HG02588 (cell line): ENCODE data around the gene IMPACT.

Experiments
- ATAC-seq: cut with Tn5 transposase; IDR thresholded peaks from one replicate; pipeline ENCODE4 v1.9.1; 2021; ENCODE audit warnings: mild to moderate bottlenecking, moderate library complexity; ENCODE audit not compliant: unreplicated experiment

IMPACT gene, protein sequence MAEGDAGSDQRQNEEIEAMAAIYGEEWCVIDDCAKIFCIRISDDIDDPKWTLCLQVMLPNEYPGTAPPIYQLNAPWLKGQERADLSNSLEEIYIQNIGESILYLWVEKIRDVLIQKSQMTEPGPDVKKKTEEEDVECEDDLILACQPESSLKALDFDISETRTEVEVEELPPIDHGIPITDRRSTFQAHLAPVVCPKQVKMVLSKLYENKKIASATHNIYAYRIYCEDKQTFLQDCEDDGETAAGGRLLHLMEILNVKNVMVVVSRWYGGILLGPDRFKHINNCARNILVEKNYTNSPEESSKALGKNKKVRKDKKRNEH

GRCh38 chr18:24426398-24427294, at the start of gene IMPACT:
TSS of gene IMPACT (plus strand) at chr18:24426670. CDS start at chr18:24426757, 87 bp downstream.
- peak; percentile 89 for ATAC-seq

DNA sequence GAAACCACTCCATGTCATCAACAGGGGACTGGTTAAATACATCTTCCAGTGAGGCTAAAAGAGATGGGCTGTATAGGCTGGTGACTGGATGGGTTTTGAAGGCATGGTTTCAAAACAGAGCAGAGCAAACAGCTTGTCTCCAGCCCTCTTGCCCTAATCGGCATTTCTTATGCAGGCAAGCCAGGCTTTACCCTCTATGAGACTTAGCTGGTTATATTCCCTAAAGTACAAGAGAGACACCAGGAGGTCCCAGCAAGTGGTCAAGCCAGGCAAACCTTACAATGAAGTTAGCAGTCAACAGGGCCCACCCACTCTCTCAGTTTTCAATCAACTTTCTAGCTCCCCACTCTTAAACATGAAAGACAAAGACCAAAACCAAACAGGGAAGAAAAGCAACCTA, 47.9 kb upstream of the IMPACT start:
- no peak for ATAC-seq

GRCh38 chr18:24380163-24380747, 46.2 kb upstream of the IMPACT start:
- ATAC-seq, result no peak

GRCh38 chr18:24381126-24381525, 45.3 kb upstream of the IMPACT start:
- no peak for ATAC-seq

GRCh38 chr18:24386681-24387080, 39.8 kb upstream of the IMPACT start:
- ATAC-seq, result no peak

DNA sequence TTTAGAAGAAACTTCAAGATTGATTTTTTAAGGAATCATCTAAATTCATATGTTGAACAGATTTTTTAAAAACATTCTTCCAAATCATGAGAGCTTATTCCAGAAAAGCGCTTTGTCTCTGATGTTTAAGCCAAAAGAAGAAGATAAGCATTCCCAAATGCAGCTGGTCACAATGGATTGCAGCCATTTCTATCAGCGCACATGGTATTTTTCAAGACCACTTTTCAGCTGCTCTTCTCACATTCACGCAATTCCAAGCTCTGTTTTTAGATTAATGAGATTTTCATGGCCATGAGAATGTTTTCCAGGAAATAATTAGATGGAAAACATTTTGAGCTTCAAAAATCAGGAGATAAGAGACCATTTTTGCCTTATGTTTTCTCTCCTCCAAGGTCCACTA, 37.5 kb upstream of the IMPACT start:
- ATAC-seq, result no peak

- ATAC-seq, result no peak
These were observed 31.2 kb upstream of the IMPACT start for GRCh38 chr18:24395049-24395795.

DNA sequence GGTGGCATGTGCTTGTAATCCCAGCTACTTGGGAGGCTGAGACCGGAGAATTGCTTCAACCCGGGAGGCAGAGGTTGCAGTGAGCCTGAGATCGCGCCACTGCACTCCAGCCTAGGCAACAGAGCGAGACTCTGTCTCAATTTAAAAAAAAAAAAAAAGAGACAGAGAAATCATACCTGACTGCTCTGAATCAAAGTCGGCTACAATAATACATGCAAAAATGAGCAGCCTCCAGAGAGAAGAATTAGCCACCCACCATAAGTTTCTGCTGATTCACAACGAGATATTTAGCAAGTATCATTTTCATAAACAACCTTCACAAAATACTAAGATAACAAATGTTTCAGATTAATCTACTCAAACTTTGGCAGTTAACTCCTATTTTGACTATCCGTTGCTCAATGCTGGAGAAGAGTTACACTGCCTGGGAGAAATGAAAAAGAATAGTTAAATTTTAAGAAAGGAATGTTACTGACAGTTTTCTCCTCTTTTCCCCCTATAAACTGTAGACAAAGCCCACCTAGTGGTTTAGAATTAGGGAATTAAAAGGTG, 30.3 kb upstream of the IMPACT start:
- no peak for ATAC-seq

- peak; percentile 28 for ATAC-seq
These were observed 29.3 kb upstream of the IMPACT start for GRCh38 chr18:24397131-24397693.

DNA sequence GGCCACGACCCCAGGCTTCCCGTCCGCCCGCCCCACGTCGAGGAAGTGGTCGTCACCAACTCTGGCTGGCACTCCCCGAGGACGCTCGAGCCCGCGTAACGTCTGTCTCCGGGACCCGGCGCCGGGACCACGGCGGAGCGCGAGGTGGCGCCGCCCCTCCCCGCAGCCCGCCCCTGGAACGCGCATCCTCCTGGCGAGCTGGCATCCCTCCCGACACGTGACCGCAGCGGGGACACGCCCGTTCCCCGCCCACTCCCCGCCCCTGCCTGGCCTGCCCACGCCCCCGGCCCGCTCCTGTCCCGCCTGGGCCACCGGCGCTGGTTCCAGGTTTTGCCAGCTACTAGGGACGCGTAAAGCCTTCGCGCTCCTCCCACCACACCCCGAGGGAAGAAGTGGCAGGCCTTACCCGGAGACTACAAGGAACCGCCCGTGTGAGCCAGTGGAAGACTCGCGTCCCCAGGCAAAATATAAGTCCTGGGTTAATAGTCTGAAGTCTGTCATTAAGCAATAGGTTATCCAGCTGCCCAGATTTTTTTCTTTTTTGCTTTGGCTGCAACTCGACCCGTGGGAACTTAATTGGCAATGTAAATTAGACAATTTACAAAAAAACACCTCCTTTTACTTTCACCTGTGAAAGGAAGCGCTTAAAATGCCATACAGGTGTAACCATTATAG, 28.6 kb upstream of the IMPACT start, which contains the start of gene OSBPL1A:
Gene OSBPL1A, minus strand, starts transcription at position 131 of the 675 bp plus-strand sequence. CDS start 20,291 bp downstream, outside the sequence.
- ATAC-seq, result peak; percentile 72

- no peak for ATAC-seq
These were observed 27.9 kb upstream of the IMPACT start for GRCh38 chr18:24398540-24398939.

GRCh38 chr18:24400587-24400986, 25.9 kb upstream of the IMPACT start:
- no peak for ATAC-seq

DNA sequence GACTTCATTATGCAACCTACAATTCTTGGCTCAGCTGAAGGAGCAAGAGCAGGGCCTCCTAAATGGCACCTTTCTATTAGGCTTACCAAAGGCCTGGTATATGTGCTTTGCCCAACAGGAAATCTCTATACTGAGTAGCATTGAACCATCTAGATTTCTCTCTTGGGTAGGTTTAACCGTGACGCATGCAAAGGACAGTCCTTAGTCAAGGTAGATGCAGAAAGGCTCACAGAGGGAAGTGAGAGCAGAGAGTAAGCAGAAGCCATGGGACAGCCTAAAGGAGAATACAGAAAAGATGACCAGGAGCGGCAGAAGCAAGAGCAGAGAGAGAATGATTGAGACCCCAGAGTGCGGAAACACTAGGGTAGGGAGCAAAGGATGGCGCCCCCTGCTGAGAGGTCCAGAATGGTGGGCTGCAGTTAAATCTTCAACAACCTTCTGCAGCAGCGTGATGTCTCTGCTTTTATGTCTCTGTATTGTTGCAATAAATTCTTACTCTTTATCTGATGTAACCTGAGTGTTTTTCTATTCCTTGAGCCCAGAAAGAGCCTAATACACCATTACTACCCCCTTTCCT, 24.2 kb upstream of the IMPACT start:
- ATAC-seq, result no peak

GRCh38 chr18:24403076-24403475, 23.4 kb upstream of the IMPACT start:
- ATAC-seq, result no peak

- no peak for ATAC-seq
These were observed 21.9 kb upstream of the IMPACT start for GRCh38 chr18:24404591-24404990.

DNA sequence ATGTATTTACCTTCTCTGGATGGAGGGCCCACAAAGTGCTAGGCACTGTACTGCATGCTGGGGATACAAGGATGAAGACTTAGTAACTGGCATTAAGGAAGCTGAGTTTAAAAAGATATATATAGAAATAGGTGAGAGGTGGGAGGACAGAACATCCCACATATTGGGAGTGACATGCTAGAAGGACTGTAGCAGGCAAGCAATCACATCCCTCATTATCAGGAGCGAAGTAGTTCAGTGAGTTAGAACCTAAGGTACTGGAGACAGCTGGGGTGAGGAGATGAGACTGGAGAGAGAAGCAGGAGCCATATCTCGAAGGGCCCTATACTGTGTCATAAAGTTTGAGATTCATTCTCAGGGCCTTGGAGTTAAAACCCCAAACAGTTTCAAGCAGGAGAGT, 18.0 kb upstream of the IMPACT start:
- no peak for ATAC-seq

GRCh38 chr18:24413148-24413547, 13.3 kb upstream of the IMPACT start:
- no peak for ATAC-seq

GRCh38 chr18:24414349-24415003, 12.0 kb upstream of the IMPACT start:
- ATAC-seq, result no peak

DNA sequence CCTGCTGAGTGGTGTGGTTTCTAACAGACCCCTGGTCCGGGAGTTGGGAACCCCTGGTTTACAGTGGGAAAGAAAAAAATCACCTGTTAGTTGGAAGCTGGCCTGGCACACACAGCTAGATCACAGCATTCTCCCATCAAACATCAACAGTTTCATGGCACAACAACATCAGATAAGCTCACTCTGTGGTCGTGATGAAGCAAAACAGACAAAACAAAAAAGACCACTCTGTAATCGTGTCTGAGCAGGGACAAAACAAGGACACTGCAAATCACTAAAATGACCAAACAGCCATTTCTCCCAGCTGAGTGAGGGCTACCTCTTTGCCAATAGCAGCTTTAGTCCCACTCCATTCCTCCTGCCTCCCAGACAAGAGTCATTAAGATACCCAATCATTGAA, 9.0 kb upstream of the IMPACT start:
- no peak for ATAC-seq
